ENCODE data around the gene NEURL1B.

DNA sequence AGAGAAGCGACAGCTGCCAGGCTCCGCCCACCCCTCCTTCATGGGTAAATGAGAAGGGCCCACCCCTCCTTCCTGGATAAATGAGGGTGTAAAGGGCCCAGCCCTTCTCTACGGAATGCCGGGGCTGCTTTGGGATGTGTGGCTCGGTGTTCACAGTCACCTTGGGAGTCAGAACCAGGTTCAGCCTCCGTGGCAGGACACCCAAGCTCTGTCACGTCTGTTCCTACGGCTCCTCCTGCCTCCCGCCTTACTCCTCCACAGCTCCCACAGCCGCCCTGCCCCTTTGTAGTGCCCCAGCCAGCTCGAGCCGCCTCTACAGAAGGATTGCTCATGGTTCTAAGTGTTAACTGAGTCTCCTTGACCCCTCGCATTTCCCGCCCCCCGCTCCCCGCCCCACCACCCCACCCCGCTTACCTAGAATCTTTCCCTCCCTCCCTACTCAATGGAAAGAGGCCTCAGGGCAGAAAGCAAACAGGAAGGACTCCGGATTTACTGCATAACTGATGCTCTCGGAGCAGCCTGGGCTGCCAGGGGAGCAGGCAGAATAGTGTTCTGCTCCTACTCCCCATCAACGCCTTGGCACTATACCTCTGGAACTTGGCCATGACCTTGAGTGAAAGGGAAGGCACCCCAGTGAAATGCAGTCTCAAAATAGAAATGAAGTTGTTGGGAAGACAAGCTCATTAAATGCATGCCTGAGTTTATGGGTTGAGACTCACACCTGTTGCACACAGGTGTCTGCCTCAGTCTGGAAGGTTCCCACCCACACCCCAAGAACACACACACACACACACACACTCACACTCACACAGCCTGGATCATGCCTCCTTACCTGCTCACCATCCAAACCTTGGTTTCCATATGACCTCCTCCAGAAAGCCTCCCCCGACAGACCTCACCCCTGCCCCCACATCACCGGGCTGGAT is 59.6 kb downstream of the NEURL1B start:
- TF ChIP-seq, protein P1, sequence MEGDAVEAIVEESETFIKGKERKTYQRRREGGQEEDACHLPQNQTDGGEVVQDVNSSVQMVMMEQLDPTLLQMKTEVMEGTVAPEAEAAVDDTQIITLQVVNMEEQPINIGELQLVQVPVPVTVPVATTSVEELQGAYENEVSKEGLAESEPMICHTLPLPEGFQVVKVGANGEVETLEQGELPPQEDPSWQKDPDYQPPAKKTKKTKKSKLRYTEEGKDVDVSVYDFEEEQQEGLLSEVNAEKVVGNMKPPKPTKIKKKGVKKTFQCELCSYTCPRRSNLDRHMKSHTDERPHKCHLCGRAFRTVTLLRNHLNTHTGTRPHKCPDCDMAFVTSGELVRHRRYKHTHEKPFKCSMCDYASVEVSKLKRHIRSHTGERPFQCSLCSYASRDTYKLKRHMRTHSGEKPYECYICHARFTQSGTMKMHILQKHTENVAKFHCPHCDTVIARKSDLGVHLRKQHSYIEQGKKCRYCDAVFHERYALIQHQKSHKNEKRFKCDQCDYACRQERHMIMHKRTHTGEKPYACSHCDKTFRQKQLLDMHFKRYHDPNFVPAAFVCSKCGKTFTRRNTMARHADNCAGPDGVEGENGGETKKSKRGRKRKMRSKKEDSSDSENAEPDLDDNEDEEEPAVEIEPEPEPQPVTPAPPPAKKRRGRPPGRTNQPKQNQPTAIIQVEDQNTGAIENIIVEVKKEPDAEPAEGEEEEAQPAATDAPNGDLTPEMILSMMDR (IDR thresholded peaks at IDR 0.05), result no peak
- no peak for TF ChIP-seq POLR2A (IDR thresholded peaks at IDR 0.05)
- no peak for TF ChIP-seq EP300 (IDR thresholded peaks at IDR 0.05)

All from tibial nerve (tissue), 4 donors.